Gastrocnemius medialis (tissue), 4 donors: Measurements from ENCODE around the gene SLC44A1.

ENCODE experiments used
- CTCF ChIP-seq, 5 experiments: fragments of 450-650 bp in 3 of 5; fragments of 200-600 bp in 2 of 5; sonication (generic) in 2 of 5; IDR thresholded peaks in 4 of 5; conservative IDR thresholded peaks in 1 of 5; 1 replicate in 4 of 5; 2 replicates in 1 of 5; pipeline ENCODE4 v1.5.1; 2016 to 2019; ENCODE audit warnings: antibody characterized with exemption in 5 of 5, mild to moderate bottlenecking in 3 of 5, moderate library complexity in 3 of 5
- POLR2A ChIP-seq, 2 donors: fragments of 450-650 bp; IDR thresholded peaks; one replicate each; pipeline ENCODE4 v1.6.1; 2017; ENCODE audit warnings: antibody characterized with exemption in 2 of 2, mild to moderate bottlenecking in 2 of 2, moderate library complexity in 2 of 2

- TF ChIP-seq POLR2A (IDR thresholded peaks at IDR 0.05): no peak
- TF ChIP-seq CTCF (IDR thresholded peaks at IDR 0.05 in 4 of 5, conservative IDR thresholded peaks at IDR 0.05 in 1 of 5): no peak
Observed at GRCh38 chr9:105307591-105308130, 63.2 kb downstream of the SLC44A1 start.
